ENCODE data around the gene SUPT3H.

SUPT3H gene

DNA sequence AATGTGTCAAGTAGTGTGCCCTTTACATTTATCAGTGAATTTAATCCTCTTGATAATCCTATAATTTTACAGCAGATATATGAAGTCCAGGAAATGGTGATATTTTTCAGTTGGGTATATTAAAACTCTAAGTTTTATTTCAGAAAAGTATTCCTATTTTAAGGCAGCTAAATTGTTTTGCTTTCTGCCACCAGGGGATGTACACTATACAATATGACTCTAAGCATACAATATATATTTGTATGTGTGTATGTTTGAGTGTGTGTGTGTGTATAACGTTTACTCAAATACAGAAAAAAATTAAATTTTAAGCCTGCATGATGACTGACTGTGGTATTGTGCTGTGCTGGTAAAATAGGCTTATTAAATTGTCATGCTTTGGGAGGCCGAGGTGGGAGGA lies 151.7 kb downstream of the SUPT3H start:
- TF ChIP-seq, protein P1, sequence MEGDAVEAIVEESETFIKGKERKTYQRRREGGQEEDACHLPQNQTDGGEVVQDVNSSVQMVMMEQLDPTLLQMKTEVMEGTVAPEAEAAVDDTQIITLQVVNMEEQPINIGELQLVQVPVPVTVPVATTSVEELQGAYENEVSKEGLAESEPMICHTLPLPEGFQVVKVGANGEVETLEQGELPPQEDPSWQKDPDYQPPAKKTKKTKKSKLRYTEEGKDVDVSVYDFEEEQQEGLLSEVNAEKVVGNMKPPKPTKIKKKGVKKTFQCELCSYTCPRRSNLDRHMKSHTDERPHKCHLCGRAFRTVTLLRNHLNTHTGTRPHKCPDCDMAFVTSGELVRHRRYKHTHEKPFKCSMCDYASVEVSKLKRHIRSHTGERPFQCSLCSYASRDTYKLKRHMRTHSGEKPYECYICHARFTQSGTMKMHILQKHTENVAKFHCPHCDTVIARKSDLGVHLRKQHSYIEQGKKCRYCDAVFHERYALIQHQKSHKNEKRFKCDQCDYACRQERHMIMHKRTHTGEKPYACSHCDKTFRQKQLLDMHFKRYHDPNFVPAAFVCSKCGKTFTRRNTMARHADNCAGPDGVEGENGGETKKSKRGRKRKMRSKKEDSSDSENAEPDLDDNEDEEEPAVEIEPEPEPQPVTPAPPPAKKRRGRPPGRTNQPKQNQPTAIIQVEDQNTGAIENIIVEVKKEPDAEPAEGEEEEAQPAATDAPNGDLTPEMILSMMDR (conservative IDR thresholded peaks at IDR 0.05; ENCODE audit: low read depth, low read length), result no peak
- H3K4me3 ChIP-seq (ENCODE audit: low read depth, low read length), result no peak overlapping the region
- DNase-seq (ENCODE audit: low read depth), result no peak

DNA sequence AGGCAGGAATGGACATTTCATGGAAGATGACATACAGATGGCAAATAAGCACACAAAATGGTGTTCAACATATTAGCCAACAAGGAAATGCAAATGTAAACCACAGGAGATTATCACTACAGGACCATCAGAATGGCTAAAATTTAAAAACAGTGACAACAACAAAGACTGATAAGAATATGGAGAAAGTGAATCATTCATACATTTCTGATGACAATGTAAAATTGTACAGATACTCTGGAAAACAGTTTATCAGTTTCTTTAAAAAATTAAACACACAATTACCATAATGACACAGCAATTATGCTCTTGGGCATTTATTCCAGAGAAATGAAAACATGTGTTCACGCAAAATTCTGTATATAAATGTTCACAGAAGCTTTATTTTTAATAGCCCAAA lies 155.4 kb downstream of the SUPT3H start:
- H3K4me3 ChIP-seq (ENCODE audit: low read depth, low read length), result no peak overlapping the region
- DNase-seq (ENCODE audit: low read depth), result no peak
- TF ChIP-seq, protein P1 (conservative IDR thresholded peaks at IDR 0.05; ENCODE audit: low read depth, low read length), result no peak

DNA sequence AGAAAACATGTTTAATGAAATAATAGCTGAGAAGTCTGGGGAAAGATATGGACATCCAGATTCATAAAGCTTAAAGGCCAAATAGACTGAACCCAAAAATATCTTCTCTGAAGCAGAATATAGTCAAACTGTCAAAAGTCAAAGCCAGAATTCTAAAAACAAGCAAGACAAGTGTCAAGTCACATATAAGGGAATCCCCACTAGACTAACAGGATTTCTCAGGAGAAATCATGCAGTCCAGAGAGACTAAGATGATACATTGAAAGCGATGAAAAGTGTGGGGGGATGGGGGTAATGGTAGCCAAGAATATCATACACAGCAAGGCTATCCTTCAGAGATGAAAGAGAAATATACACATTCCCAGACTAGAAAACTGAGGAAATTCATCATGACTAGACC lies 162.0 kb downstream of the SUPT3H start:
- no peak for DNase-seq (ENCODE audit: low read depth)
- H3K4me3 ChIP-seq (ENCODE audit: low read depth, low read length), result no peak overlapping the region
- TF ChIP-seq, protein P1 (conservative IDR thresholded peaks at IDR 0.05; ENCODE audit: low read depth, low read length), result no peak

DNA sequence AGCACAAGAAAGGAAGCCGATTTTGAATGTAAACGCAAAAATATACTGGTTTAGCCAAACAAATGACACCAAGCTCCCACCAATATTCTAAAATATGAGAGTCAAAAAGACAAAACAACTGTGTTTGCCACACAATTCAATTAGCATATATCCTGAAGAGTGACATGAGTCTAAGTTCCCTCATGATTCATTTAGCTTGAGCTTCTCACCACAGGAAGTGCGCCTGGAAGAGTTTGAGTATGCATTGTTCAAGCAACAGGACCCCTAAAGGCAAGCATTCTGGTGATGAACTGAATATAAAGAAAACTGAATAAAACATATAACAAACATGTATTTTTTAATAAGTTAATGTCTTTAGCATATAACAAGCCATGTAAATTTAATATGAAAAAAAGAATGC lies 164.8 kb downstream of the SUPT3H start:
- DNase-seq (ENCODE audit: low read depth), result no peak
- TF ChIP-seq, protein P1 (conservative IDR thresholded peaks at IDR 0.05; ENCODE audit: low read depth, low read length), result no peak

DNA sequence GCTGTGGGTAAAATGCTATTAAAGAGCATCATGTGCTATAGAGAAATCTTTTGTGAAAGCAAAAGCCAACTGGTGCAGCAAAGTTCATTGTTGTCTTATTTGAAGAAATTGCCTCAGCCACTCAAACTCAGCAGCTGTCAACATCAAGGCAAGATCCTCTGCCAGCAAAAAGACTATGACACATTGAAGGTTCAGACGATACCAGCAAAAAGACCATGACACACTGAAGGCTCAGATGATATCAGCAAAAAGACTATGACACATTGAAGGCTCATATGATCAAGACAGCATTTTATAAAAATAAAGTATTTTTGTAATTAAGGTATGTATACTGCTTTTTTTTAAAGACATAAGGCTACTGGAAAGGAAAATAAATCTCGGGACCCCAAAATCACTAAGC lies 168.0 kb downstream of the SUPT3H start:
- no peak for DNase-seq (ENCODE audit: low read depth)
- TF ChIP-seq, protein P1 (conservative IDR thresholded peaks at IDR 0.05; ENCODE audit: low read depth, low read length), result no peak
- H3K4me3 ChIP-seq (ENCODE audit: low read depth, low read length), result no peak overlapping the region

More for the DNA sequence above, 164.8 kb downstream of the SUPT3H start:
- no peak overlapping the region for H3K4me3 ChIP-seq (ENCODE audit: low read depth, low read length)

DNA sequence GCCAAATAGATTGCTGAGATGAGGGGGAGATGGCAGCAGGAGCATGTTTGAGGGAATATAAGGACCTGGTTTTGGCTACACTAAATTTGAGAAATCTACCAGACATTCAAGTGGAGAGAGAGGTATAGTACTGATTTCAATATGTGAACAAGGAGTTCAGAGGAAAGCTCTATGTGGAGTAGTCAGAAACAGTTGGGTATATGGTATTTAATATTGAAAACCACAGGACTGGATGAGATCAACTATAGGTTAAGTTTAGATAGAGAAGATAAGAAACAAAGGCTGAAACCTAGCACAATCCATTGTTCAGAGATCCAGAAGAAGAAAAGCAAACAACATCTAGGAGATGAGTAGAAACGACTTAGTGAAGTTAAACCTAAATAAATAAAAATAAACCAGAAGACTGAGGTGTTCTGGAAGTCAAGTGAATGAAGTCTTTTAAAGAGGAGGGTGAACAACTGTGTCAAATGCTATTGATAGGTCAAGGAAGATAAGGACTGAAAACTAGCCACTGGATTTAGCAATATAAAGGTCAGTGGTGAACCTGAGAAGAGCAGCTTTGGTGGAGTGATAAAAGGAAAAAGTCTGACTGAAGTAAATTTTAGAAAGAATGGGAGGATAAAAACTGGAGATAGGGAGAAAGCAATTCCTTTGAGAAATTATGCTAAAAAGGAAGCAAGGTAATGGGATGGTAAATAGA lies 170.8 kb downstream of the SUPT3H start:
- DNase-seq (ENCODE audit: low read depth), result no peak
- no peak overlapping the region for H3K4me3 ChIP-seq (ENCODE audit: low read depth, low read length)
- TF ChIP-seq, protein P1 (conservative IDR thresholded peaks at IDR 0.05; ENCODE audit: low read depth, low read length), result no peak

DNA sequence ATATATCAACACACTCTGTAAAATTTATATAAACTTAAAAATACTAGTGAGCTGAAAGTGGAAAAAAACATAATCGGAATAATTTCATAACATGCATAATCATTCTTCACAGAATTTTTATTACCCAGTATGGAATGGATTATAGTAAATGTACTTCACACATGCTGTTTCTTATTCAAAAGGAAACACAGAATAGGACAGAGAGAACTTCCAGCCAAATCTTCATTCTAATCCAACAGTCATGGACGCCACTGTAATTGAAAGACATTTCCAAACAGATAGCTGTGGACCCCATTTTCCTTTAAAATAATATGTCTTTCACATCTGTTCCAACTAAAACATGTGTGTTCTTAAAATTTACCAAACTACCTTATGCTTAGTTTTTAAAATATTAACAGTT lies 176.2 kb downstream of the SUPT3H start:
- H3K4me3 ChIP-seq (ENCODE audit: low read depth, low read length), result no peak overlapping the region
- no peak for DNase-seq (ENCODE audit: low read depth)
- TF ChIP-seq, protein P1 (conservative IDR thresholded peaks at IDR 0.05; ENCODE audit: low read depth, low read length), result no peak
